ENCODE data around the gene PUM1.

The PUM1 gene

DNA sequence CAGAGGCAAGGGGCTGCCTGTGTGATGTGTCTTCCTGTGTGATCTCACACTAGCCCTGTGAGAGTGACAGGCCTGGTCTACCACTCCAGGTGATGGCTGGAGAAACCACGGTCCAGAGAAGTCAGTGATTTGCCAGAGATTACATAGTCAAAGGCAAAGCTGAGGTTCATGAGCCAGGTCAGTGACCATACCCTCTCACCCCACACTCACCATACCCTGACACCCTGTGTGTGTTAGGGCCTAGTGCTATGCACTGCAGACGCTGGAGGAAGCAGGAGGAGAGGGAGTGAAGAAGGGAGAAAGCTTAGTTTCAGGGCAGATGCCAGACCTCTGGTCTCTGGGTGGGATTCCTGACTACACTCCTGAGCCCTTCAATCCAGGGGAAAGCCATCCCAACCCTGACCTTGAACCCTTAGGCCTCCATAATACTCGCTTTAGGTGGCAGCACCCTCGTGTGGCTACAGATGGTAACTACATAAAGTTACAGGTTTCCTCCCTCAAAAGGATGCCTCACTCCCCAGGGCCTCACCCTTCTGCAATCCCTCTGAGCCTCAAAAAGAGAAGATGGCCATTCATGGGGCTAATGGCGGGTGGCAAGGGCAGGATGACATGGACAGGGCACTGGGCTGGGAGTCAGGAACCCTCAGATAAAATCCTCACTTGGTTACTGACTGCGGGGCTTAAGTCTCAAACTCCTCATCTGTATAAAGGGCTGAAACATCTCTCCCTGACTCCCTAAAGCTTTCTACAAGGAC is 136.2 kb downstream of the PUM1 start:
- no peak for DNase-seq

DNA sequence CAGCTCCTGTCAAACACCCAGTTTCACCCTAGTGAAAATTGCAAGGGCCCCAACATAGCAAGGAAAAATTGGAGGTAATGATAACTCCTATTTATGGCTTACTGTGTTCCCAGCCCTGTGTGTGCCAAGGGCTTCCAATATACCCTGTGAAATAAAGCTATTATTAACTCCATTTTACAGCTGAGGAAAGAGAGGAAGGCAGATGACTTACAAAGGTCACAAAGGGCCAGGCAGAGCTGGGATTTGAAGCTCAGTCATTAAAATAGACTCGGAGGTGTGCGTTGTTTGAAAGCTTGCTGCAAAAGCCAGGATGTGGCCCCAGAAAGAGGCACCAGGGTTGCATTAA is 136.8 kb downstream of the PUM1 start:
- DNase-seq = no peak

DNA sequence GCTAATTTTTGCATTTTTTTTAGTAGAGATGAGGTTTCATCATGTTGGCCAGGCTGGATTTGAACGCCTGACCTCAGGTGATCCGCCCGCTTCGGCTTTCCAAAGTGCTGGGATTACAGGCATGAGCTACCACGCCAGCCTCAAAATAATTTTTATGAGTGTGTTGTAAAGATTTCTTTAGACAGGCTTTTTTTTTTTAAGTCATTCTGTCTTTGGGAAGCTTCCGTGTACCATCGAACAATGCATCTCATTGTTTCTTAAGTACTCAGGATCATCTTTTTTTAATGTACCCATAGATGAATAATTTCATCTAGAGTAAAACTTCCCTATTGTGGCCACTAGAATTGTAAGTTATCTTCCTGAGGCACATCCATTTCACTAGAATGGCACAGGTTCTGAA is 137.3 kb downstream of the PUM1 start:
- DNase-seq = no peak

DNA sequence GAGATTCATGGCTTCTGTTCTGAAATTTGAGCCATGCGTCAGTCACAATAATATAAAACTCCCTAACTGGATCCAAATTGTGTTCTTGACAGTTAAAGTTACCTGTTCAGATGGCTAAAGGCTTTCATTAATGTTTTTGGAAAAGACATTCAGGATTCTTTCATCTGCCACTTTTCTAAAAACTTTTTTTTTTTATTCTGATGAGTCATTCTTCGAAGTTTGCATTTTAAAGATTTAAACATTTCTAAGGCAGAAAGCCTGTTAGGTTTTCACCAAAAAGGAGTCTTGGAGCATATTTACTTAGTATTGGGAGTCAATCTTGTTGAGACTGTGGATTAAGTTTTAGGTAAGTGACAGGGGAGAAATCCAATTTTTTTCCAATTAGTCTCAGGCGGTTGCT is 138.1 kb downstream of the PUM1 start:
- no peak for DNase-seq

DNA sequence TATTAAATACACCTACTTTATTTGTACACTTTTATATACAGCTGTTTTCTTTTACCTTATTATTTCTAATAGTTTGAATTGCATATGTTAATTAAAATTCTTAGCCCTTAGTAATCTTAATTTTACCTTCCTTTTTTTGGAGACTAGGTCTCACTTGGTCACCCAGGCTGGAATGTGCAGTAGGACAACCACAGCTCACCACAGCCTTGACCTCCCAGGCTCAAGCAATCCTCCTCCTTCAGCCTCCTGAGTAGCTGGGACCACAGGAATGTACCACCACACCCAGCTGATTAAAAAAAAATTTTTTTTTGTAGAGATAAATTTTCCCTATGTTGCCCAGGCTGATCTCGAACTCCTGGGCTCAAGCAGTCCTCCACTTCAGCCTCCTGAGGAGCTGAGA is 141.9 kb downstream of the PUM1 start:
- no peak for DNase-seq

DNA sequence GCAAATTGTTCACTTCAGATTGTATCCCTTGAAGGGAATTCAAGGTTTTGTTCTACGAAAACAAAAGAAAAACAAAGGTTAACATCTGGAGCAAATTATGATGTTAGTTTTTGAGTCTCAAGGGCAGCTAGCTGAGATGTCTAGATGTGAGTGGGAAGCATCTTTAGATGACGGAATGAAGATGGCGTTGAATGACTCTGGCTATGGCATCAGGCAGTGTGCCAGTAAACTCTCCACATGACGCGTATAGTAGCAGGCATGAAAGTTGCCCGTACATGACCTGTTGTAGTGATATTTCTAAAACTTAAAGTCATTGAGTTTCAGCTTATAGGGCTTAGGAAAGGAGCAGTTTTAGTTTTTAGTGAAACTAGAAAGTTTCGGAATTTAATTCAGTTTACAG is 144.7 kb downstream of the PUM1 start:
- DNase-seq = no peak

DNA sequence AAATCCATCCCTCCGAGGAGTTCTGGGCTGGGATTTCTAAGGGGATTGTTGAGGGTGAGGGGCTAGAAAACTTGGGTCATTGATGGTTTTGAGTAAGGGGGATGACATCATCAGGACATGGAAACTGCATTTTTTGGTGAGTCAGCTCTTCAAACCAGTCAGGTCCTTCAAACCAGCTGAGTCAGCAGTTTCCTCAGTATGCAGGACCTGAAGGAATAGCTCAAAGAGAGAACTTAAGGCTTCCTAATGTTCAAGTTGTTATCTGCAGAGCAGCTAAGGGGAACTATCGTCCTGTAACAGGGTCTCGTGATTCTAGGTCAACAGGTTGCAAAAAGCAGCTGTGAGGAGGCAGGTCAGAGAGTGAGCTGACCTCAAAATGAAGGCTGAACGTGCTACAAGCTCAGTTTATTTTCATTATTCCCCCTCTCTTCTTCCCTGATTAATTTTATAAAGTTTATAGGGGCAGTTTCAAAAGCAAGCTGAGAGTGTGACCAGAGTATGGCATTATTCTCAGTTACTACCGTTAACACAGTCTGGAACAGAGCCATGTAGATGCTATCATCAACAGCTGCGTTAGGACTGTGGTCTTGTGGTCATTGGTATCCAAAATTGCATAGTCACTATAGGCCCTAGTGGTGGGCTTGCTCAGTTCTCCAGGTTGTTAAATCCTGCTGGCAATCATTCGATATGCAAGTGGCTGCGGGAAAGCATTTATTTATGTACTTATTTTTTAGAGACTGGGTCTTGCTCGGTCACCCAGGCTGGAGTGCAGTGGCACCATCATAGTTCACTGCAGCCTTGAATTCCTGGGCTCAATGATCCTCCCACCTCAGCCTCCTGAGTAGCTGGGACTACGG is 146.3 kb downstream of the PUM1 start:
- no peak for DNase-seq

DNA sequence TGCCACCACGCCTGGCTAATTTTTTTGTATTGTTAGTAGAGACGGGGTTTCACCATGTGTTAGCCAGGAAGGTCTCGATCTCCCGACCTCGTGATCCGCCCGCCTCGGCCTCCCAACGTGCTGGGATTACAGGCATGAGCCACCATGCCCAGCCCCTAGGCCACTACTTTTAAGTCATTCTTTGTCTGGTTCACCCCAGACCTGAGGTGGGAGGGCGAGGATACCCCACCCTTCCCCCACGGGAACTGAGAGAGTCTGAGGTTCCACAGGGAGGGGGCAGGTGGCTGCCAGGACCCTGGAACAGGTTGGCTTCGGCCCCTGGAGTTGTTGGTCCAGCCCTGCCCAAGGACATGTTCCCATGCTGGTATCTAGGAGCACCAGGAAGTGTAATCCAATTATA is 149.2 kb downstream of the PUM1 start:
- no peak for DNase-seq

DNA sequence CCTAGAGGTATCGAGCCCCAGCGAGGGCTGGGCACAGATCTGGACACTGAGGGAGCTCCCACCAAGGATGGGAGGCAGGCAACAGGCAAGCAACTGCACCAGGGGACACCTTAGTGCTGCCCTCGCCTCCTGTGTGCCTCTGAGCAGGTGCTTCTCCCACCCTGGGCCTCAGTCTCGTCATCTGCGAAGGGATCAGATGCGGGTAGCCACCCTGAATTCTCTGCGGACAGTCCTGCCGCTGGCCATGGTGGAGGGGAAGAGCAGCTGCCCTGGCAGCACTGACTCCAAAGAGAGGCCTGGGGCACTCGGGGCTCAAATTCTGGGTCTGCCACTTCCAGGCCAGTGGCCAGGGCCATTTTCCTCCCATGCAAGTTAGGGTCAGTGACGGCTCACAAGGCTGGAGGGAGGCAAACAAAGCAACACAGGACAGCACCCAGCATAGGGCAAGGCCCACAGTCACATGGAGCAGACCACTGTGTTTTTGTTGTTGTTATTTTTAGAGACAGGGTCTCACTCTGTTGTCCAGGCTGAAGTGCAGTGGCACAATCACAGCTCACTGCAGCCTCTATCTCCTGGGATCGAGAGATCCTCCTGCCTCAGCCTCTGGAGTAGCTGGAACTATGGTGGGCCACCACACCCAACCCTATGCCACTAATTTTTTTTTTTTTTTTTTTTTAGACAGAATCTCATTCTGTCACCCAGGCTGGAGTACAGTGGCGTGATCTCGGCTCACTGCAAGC is 149.9 kb downstream of the PUM1 start:
- no peak for DNase-seq

DNA sequence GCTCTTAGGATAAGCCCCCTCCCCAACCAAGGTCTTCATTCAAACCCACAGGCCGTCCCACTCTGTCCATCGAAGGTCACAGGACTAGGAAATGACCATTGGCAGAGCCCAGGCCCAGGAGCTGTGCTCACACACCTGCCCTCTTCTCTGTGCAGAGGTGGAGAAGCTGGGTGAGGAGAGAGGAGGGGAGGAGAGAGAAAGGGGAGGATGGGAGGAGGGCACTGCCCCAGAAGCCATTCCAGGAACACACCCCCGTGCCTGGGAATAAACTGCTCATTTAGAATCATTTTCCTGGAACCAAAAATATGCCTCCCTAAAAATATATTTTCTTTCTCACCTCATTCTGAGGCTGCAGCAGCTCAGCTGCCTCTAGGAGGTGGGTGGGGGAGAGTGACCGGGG is 150.6 kb downstream of the PUM1 start:
- DNase-seq = no peak

DNA sequence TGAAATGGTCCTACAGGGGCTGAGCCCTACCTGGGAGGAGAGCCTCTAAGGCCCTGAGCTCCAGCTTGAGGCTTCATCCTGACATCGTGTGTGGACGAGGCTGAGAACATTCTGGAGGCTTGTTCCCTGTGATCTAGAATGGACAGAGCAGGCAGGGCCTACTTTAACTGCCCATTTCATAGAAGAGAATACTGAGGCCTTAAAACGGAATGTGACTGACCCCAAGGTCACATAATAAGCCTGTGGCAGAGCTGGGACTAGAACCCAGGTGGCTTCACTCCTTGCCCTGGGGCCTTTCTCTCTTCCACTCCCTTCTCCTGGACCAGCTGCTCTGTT is 151.0 kb downstream of the PUM1 start:
- DNase-seq = no peak

DNA sequence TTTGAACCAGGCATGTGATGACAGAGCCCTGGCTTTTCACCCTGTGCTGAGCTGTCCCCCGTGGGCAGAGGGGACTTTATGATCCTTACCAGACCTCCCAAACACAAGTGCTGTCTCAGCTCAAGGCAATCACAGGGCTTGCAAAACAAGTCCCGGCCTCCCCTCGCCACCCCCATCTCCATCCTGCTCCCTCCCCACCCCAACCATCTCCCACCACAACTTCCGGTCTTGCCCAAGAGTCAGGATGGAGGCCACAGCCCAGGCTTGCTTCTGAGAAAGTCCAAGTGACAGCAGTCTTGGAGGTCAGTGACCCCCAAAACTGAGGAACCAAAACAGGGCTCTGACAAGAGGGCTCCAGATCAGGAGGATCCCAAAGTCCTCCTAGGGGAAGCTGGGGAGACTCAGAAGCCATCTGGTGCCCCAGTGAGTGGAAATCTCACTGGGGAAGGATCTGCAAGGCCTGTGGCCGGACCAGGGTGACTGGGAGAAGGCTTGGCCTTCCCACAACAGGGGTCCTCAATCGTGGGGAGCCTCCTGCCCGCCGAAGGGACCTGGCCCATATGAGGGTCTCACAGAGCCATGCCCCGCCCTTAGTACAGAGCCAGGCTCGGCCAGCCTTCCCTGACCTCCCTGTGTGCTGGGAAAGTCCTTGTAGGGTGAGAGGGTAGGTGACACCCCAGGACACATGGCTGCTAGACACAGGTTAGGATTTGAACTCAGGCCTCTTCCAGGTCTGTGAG is 152.4 kb downstream of the PUM1 start:
- DNase-seq = no peak

DNA sequence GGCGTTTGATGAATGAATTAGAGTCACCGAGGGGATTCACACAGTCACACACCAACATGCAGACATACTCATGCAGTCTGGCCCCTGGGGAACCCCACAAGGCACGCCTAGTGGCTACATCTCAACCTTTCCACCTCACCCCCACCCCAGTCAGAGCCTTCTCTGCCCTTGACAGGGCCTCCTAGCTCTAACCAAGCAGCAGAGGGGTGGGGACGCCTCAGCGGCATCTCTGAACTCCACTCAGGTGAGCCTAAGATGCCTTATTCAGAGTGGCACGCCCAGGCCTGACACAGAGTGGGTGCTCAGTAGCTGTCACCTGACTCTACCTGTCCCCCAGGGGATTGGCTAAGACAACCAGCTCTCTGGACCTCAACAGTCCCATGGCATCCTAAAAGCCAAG is 153.3 kb downstream of the PUM1 start:
- no peak for DNase-seq

DNA sequence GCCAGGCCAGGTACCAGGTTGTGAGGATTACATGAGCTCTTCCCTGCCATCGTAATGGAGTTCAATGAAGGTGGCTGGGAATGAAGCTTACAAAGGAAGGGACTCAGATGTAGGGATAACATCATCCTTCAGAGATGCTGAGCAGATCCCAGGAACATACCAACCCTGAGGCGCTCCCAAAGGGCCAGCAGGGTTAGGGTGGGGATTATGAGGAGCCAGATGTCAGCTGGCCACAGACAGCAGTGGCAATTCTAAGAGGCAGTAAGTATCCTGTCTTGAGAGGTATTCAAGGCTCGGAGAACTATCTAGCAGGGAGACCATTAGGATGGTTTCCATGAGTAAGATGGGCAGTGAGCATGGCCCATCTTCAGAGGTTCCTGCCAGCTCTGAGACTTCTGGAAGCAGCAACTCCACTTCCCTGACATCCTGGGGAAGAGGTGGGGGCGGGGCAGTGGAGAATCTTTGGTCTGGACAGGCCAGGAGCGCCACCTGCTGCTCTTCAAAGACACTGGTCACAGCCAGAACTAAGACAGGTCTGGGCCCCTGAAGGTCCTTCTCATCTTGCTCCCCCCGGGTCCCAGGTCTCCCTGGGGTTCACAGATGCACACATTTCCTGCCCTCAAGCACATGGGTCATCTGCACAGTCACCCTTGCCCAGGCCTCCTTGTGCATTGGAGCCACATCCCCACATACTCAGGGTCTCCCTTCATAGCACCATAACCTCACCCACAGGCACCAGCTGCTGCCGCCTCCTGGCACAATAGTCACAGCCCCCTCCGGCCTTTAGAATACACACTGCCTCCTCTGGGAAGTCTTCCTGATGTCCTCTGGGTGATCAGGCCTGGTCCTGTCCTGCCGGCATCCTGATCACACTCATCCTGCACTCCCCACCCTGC is 154.2 kb downstream of the PUM1 start:
- peak; percentile 68 for DNase-seq

DNA sequence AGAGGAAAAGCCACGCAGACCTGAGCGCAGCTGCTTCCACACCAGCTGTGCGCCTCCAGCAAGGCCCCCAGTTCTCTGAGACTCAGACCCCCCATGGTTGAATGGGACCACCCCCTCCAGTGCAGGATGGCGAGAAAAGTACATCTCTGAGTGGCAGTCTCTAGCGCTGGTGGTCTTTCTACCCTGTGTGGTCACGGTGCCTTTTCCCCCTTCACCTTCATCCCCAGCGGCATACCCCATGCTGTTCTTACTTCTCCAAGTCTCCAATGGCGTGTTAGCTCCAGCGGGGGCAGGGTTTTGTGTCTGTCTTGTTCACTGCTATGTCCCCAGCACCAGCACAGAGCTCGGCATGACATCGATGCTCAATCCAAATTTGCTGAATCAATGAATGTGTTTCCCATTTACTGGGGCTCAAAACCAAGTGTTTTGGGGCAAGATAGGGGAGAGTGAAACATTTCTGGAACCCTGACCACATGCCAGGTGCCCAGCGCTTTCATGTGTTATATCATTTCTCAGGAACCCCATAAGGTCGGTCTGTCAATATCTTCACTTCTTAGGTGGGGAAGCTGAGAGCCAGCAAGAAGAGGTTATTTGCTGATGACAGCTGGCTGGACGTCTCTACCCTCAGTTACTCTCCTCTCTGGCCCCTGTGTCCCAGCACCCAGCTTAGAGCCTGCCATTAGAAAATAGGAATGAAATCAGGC is 156.0 kb downstream of the PUM1 start:
- no peak for DNase-seq

DNA sequence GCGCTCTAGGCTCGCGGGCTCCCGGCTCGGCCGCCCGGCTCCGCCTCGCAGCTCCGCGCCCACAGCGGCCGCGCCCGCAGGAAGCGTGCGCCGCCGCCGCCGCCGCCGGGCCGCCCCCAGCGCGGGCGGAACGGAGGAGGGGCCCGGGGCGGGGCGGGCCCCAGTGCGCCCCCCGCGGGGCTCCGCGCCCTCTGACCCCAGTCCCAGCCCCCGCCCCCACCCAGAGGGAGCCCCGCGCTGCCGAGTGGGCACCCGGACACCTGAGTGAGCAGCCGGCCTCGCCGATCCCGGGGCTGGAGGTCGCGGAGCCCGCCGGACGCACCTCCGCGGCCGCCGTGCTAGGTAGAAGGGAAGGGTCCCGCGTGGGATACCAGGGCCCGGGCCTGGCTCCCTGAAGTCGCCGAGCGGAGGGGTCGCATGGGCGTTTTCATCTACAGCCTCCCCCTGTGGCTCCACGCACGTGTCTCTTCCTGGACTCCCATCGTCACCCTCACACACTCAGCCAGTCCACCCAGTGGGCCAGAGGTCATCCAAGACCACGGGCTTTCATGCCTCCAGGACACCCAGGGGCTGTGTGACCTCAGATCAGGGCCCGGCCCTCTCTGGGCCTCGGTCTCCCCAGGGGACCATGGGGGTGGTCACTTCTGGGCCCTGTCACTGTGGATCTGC is 156.7 kb downstream of the PUM1 start, which contains the start of gene SDC3:
Gene SDC3 (minus strand): TSS at position 63 of the 669 bp plus-strand sequence. CDS start 172 bp downstream, outside the sequence.
- DNase-seq = peak; percentile 60

DNA sequence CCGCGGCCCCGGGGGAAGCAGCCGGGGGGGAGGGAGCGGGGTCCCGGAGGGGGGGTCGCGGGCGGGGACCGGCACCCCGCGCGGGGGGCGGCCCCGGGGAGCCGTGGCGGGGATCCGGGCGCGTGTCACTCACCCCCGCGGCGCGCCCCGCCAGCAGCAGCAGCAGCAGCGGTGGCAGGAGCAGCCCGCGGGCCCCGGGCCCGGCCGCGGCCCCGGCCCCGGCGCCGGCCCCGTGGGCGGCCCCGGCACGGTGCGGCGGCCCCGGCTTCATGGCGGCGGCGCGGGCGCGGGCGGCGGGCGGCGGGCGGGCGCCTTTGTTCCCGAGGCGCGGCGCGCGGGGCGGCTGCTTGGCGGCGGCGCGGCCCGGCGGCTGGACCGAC is 157.2 kb downstream of the PUM1 start:
- DNase-seq = no peak

DNA sequence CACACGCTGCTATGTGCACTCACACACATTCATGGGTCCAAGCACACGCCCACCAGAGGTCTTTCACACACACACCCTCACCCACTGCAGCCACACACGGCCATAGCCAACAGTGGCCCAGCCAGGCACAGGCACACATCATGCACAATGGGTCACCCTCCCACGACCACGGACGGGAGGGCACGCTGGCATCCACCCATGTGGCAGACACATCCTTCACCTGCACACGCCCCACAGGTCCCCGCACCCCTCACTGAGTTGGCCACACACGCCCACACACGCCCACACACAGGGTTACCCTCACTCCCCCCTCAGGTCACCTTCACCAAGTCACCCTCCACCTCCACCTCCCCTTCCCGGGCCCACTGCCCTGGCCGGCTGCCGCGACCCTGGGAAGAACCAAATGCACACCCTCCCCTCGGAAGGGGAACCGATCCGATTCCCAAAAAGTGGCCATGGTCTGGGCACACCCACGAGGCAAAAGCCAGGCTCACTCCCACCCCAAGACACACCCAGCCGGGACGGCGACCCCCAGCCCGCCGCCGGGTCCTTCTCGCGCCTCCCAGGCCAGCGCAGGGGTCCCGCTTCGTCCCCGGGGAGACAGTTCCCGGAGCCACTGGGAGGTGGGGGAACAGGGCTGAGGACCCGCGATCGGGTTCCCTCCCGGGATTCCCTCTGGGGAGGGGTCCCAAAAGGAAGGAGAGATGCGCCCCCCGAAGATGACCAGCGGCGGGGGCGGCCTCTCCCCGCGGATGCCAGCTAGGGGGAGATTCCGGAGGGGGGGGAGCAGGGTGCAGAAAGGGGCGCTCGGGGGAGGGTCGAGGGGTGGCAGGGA is 157.8 kb downstream of the PUM1 start:
- peak; percentile 60 for DNase-seq

Data from right kidney (tissue), 1 donor.